HFF-Myc (cell line): ENCODE data around the gene MACIR.

Source experiments
- DNase-seq: peaks from one replicate; pipeline ENCODE4 v3.0.0-alpha.2; 2011; ENCODE audit warnings: low read depth; ENCODE audit errors: extremely low read depth
- H3K4me3 ChIP-seq: replicated peaks from 2 replicates; pipeline ENCODE4 v1.5.1; 2011; ENCODE audit warnings: low read depth, mild to moderate bottlenecking, control low read depth, low read length
- TF ChIP-seq, protein P1 (sequence below): IDR thresholded peaks from 2 replicates; pipeline ENCODE4 v1.5.1; 2012; ENCODE audit warnings: mild to moderate bottlenecking, low read depth, low read length, control low read depth; ENCODE audit errors: missing control alignments

Gene MACIR

GRCh38 chr5:103283869-103284268 lies 25.3 kb downstream of the MACIR start:
- DNase-seq = no peak
- TF ChIP-seq, protein P1, sequence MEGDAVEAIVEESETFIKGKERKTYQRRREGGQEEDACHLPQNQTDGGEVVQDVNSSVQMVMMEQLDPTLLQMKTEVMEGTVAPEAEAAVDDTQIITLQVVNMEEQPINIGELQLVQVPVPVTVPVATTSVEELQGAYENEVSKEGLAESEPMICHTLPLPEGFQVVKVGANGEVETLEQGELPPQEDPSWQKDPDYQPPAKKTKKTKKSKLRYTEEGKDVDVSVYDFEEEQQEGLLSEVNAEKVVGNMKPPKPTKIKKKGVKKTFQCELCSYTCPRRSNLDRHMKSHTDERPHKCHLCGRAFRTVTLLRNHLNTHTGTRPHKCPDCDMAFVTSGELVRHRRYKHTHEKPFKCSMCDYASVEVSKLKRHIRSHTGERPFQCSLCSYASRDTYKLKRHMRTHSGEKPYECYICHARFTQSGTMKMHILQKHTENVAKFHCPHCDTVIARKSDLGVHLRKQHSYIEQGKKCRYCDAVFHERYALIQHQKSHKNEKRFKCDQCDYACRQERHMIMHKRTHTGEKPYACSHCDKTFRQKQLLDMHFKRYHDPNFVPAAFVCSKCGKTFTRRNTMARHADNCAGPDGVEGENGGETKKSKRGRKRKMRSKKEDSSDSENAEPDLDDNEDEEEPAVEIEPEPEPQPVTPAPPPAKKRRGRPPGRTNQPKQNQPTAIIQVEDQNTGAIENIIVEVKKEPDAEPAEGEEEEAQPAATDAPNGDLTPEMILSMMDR = no peak
- H3K4me3 ChIP-seq = no peak overlapping the region

- DNase-seq = no peak
- TF ChIP-seq, protein P1 = no peak
- H3K4me3 ChIP-seq = no peak overlapping the region
Measured at GRCh38 chr5:103286622-103287021, 28.1 kb downstream of the MACIR start.

DNA sequence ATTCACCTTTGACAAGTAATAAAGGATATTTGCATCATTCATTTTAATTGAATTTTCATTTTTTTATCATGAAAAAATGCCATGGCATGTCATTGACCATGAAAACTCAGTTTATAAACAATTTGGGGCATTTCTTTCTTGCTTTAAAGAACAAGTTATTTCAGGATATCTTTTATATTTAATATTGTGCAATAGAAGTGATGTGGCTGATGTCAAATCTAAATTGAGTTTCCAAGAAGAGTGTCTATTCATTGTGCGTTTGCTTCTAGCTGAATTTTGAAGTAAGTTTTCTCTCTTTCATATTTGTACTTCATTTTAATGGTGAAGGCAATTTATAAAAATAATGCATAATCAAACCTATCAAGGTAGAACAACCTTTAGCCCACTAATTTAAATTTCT lies 30.5 kb downstream of the MACIR start:
- TF ChIP-seq, protein P1 = no peak
- no peak for DNase-seq
- H3K4me3 ChIP-seq = no peak overlapping the region

- H3K4me3 ChIP-seq = no peak overlapping the region
- no peak for DNase-seq
- TF ChIP-seq, protein P1 = no peak
Measured at GRCh38 chr5:103290846-103291245, 32.3 kb downstream of the MACIR start.

GRCh38 chr5:103291606-103292005 lies 33.0 kb downstream of the MACIR start:
- no peak for DNase-seq
- TF ChIP-seq, protein P1 = no peak
- no peak overlapping the region for H3K4me3 ChIP-seq

DNA sequence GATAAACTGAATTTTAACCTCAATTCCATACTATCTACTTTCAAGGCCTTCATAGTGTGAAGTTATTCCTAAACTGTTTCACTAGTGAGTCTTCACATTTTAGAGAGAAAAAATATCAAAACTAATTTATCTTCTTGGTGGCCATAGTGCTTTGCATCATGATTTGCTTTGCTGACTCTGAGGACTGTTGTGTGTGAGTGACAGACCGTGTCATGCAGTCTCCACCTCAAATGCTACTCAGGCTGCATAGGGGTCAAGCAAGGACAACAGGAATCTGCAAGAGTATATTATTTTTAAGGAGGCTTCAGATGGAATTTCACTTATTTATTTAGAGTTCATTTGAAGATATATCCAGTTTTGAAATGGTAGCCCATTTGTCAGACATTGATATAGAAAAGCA lies 34.5 kb downstream of the MACIR start:
- TF ChIP-seq, protein P1 = no peak
- no peak for DNase-seq
- H3K4me3 ChIP-seq = no peak overlapping the region

- TF ChIP-seq, protein P1 = no peak
- no peak for DNase-seq
- H3K4me3 ChIP-seq = no peak overlapping the region
Measured at GRCh38 chr5:103293719-103294118, 35.2 kb downstream of the MACIR start.
